HG02884 (cell line): ENCODE measurements around the gene TK2.
"Not testable (repeated sequence)": the region's sequence is repeated elsewhere in the genome, so short reads cannot be mapped to it uniquely, and the experiment has no call there.

Experiments used
- ATAC-seq: cut with Tn5 transposase; IDR thresholded peaks from one replicate; pipeline ENCODE4 v1.9.1; 2021; ENCODE audit warnings: mild to moderate bottlenecking, moderate library complexity; ENCODE audit not compliant: unreplicated experiment

Gene TK2

GRCh38 chr16:66471264-66471663 is 78.7 kb downstream of the TK2 start:
- no peak for ATAC-seq

- ATAC-seq, result no peak
Observed at GRCh38 chr16:66470556-66470955, 79.4 kb downstream of the TK2 start.

- no peak for ATAC-seq
Observed at GRCh38 chr16:66469947-66470546, 79.9 kb downstream of the TK2 start.

- ATAC-seq, result no peak
Observed at GRCh38 chr16:66469291-66469946, 80.5 kb downstream of the TK2 start.

- ATAC-seq, result no peak
Observed at GRCh38 chr16:66468321-66468965, 81.5 kb downstream of the TK2 start.

- ATAC-seq, result no peak
Observed at GRCh38 chr16:66467611-66468010, 82.3 kb downstream of the TK2 start.

- ATAC-seq, result not testable (repeated sequence)
Observed at GRCh38 chr16:66466636-66467035, 83.3 kb downstream of the TK2 start.

- ATAC-seq, result not testable (repeated sequence)
Observed at GRCh38 chr16:66465946-66466345, 84.0 kb downstream of the TK2 start.

- ATAC-seq, result no peak
Observed at GRCh38 chr16:66462912-66463311, 87.0 kb downstream of the TK2 start.

- ATAC-seq, result no peak
Observed at GRCh38 chr16:66460703-66461102, 89.2 kb downstream of the TK2 start.

GRCh38 chr16:66459878-66460277 is 90.0 kb downstream of the TK2 start:
- ATAC-seq, result no peak

- no peak for ATAC-seq
Observed at GRCh38 chr16:66458853-66459252, 91.1 kb downstream of the TK2 start.

GRCh38 chr16:66458292-66458691 is 91.6 kb downstream of the TK2 start:
- no peak for ATAC-seq
